Astrocyte (in vitro differentiated cells and primary cell): ENCODE measurements around the gene RETREG1. TPM values are rescaled to one million over a fixed set of nuclear protein-coding genes. Genes with fewer than 3 reads are reported as not detected.

Experiments used
- DNase-seq: peaks from one replicate; pipeline ENCODE4 v3.0.0-alpha.2; 2010; ENCODE audit warnings: low read depth
- FAIRE-seq: peaks from 2 replicates; lab custom pipeline; 2011; peaks lifted over from hg19 to GRCh38; lab: Jason Lieb, UNC
- H2AFZ ChIP-seq: 2 replicates; pipeline ENCODE4 v1.6.0; 2012; ENCODE audit warnings: low read depth, low read length, inconsistent platforms
- H3K27ac ChIP-seq: 2 replicates; pipeline ENCODE4 v1.5.1; 2011; ENCODE audit warnings: low read depth, low read length, inconsistent platforms
- H3K27me3 ChIP-seq: 2 replicates; pipeline ENCODE4 v1.6.0; 2011; ENCODE audit warnings: low read length, inconsistent platforms; ENCODE audit not compliant: insufficient read depth
- H3K36me3 ChIP-seq: 2 replicates; pipeline ENCODE4 v1.5.1; 2011; ENCODE audit warnings: low read length, inconsistent platforms; ENCODE audit not compliant: insufficient read depth
- H3K4me1 ChIP-seq: 2 replicates; pipeline ENCODE4 v1.5.1; 2011; ENCODE audit warnings: low read length, inconsistent platforms; ENCODE audit not compliant: insufficient read depth
- H3K4me2 ChIP-seq: 2 replicates; pipeline ENCODE4 v1.6.0; 2012; ENCODE audit warnings: low read length, inconsistent platforms
- H3K4me3 ChIP-seq: 2 replicates; pipeline ENCODE4 v1.5.1; 2011; ENCODE audit warnings: low read depth, mild to moderate bottlenecking, low read length, inconsistent platforms; ENCODE audit not compliant: insufficient read depth
- H3K79me2 ChIP-seq: 2 replicates; pipeline ENCODE4 v1.6.0; 2012; ENCODE audit warnings: mild to moderate bottlenecking, low read length, inconsistent platforms; ENCODE audit not compliant: insufficient read depth
- H3K9ac ChIP-seq: 2 replicates; pipeline ENCODE4 v1.6.0; 2012; ENCODE audit warnings: mild to moderate bottlenecking, low read length, inconsistent platforms
- H3K9me3 ChIP-seq: 2 replicates; pipeline ENCODE4 v1.5.1; 2012; ENCODE audit warnings: low read depth, mild to moderate bottlenecking, low read length, inconsistent platforms; ENCODE audit not compliant: insufficient read depth
- H4K20me1 ChIP-seq: 2 replicates; pipeline ENCODE4 v1.6.0; 2012; ENCODE audit warnings: low read length, inconsistent platforms; ENCODE audit not compliant: insufficient read depth
- H3K27ac Mint-ChIP-seq: one replicate; pipeline ENCODE4 v1.8.0; 2021; ENCODE audit warnings: mild to moderate bottlenecking, mixed read lengths; ENCODE audit not compliant: unreplicated experiment
- H3K27me3 Mint-ChIP-seq: one replicate; pipeline ENCODE4 v1.8.0; 2021; ENCODE audit warnings: low read depth, mixed read lengths; ENCODE audit not compliant: unreplicated experiment
- H3K36me3 Mint-ChIP-seq: one replicate; pipeline ENCODE4 v1.8.0; 2021; ENCODE audit warnings: low read depth, mixed read lengths; ENCODE audit not compliant: unreplicated experiment
- H3K4me1 Mint-ChIP-seq: one replicate; pipeline ENCODE4 v1.8.0; 2021; ENCODE audit warnings: low read depth, mixed read lengths; ENCODE audit not compliant: unreplicated experiment
- H3K4me3 Mint-ChIP-seq: one replicate; pipeline ENCODE4 v1.8.0; 2021; ENCODE audit warnings: mild to moderate bottlenecking, moderate library complexity, mixed read lengths; ENCODE audit not compliant: unreplicated experiment
- H3K9me3 Mint-ChIP-seq: one replicate; pipeline ENCODE4 v1.8.0; 2021; ENCODE audit warnings: mild to moderate bottlenecking, mixed read lengths; ENCODE audit not compliant: unreplicated experiment
- CTCF ChIP-seq: IDR thresholded peaks from 2 replicates; pipeline ENCODE4 v1.5.1; 2011; ENCODE audit warnings: low read depth, mild to moderate bottlenecking, inconsistent platforms, low read length, moderate library complexity; ENCODE audit not compliant: insufficient read depth
- EZH2 ChIP-seq: IDR thresholded peaks from 2 replicates; pipeline ENCODE4 v1.6.1; 2012; ENCODE audit warnings: mild to moderate bottlenecking, low read length, inconsistent platforms; ENCODE audit not compliant: insufficient read depth
- total RNA-seq: library from RNA; stranded (reverse); gene quantifications from 2 replicates; pipeline ENCODE4 v1.2.1, GENCODE V29; 2021

The RETREG1 gene
- total RNA-seq, 1 donor from 2014 or later: 0.98 TPM

- FAIRE-seq: no peak
- Mint-ChIP-seq H3K9me3 (peaks cover 4% of the 10 kb centered on the region), H3K4me3 (no peak overlapping the region), H3K27me3 (peaks cover 6% of the 10 kb centered on the region), H3K36me3 (no peaks in the 10 kb centered on the region), H3K4me1 (peaks cover 8% of the 10 kb centered on the region), H3K27ac (no peak overlapping the region)
- Histone ChIP-seq H3K79me2 (no peaks in the 10 kb centered on the region), H3K4me1 (no peaks in the 10 kb centered on the region), H3K4me2 (no peak overlapping the region), H3K27ac (no peak overlapping the region), H4K20me1 (no peaks in the 10 kb centered on the region), H3K9ac (no peak overlapping the region), H3K36me3 (no peaks in the 10 kb centered on the region), H3K4me3 (no peak overlapping the region), H3K27me3 (no peaks in the 10 kb centered on the region), H3K9me3 (no peaks in the 10 kb centered on the region), H2AFZ (no peak overlapping the region)
- DNase-seq: no peak
- no peak for TF ChIP-seq CTCF
Measured at GRCh38 chr5:16515532-16515931, 101.3 kb downstream of the RETREG1 start.

GRCh38 chr5:16510098-16510497 lies 106.7 kb downstream of the RETREG1 start:
- FAIRE-seq: no peak

More at GRCh38 chr5:16510098-16510497, 106.7 kb downstream of the RETREG1 start:
- H3K4me1 ChIP-seq: no peaks in the 10 kb centered on the region
- no peaks in the 10 kb centered on the region for H3K9me3 ChIP-seq
- H3K4me3 ChIP-seq: no peak overlapping the region
- Mint-ChIP-seq H3K27ac (no peak overlapping the region), H3K4me1 (peaks cover 14% of the 10 kb centered on the region), H3K9me3 (peaks cover 4% of the 10 kb centered on the region), H3K4me3 (no peak overlapping the region), H3K36me3 (no peaks in the 10 kb centered on the region), H3K27me3 (peaks cover 6% of the 10 kb centered on the region)
- no peaks in the 10 kb centered on the region for H4K20me1 ChIP-seq
- no peaks in the 10 kb centered on the region for H3K36me3 ChIP-seq
- no peak overlapping the region for H3K27ac ChIP-seq
- H3K79me2 ChIP-seq: no peaks in the 10 kb centered on the region
- no peaks in the 10 kb centered on the region for H3K27me3 ChIP-seq
- H2AFZ ChIP-seq: no peak overlapping the region
- no peak for TF ChIP-seq CTCF
- no peak for TF ChIP-seq EZH2
- no peak for DNase-seq
- no peak overlapping the region for H3K9ac ChIP-seq
- no peak overlapping the region for H3K4me2 ChIP-seq
